HG03571 (cell line): Measurements from ENCODE around the gene FRMD4B.
"Not testable (repeated sequence)": the region's sequence is repeated elsewhere in the genome, so short reads cannot be mapped to it uniquely, and the experiment has no call there.

ENCODE experiments used
- ATAC-seq: cut with Tn5 transposase; IDR thresholded peaks from one replicate; pipeline ENCODE4 v1.9.1; 2021; ENCODE audit not compliant: unreplicated experiment

The FRMD4B gene

DNA sequence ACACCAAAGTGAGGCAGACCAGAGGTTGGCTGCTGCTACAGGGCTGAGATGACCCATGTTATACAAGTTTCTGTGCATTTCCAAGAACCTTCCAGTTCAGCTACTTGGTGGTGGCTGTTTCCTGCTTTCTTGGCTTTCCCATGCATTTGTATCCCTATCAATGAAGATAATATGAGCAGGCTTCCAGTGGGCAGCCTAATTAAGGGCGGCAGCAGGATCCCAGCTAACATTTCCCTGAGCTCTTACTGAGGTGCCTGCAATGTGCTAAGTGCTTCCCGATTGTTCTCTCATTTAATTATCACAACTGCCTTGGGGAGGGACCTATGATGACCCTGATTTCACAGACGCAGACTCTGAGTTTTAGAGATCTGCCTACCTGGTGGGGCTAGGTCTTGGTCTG, 95.5 kb downstream of the FRMD4B start:
- ATAC-seq = no peak

DNA sequence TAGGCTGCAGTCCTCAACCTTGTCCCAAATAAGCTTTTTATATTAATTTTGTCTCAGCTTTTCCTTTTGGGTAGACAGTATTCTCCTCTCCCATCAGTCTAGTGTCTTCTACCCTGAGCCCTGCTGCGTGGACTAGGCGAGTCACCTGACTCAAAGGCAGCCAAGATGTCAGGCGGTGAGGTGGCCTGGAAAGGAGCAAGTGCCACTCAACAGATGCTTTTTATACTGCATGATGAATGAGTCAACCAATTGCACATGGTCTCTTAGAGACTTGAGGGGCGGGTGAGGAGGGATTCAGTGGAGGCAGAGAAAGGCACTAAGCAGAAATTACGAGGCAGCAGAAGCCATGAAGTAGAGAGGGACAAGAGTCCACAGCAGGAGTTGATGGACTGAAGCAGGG, 95.9 kb downstream of the FRMD4B start:
- ATAC-seq = no peak

- no peak for ATAC-seq
Measured at GRCh38 chr3:69288161-69288895, 97.6 kb downstream of the FRMD4B start.

GRCh38 chr3:69283913-69284611, 101.8 kb downstream of the FRMD4B start:
- ATAC-seq = no peak

GRCh38 chr3:69283496-69283895, 102.4 kb downstream of the FRMD4B start:
- ATAC-seq = no peak

- ATAC-seq = no peak
Measured at GRCh38 chr3:69282181-69282580, 103.7 kb downstream of the FRMD4B start.

- not testable (repeated sequence) for ATAC-seq
Measured at GRCh38 chr3:69277403-69277802, 108.5 kb downstream of the FRMD4B start.

GRCh38 chr3:69276884-69277283, 109.0 kb downstream of the FRMD4B start:
- no peak for ATAC-seq

- ATAC-seq = not testable (repeated sequence)
Measured at GRCh38 chr3:69276191-69276590, 109.7 kb downstream of the FRMD4B start.

DNA sequence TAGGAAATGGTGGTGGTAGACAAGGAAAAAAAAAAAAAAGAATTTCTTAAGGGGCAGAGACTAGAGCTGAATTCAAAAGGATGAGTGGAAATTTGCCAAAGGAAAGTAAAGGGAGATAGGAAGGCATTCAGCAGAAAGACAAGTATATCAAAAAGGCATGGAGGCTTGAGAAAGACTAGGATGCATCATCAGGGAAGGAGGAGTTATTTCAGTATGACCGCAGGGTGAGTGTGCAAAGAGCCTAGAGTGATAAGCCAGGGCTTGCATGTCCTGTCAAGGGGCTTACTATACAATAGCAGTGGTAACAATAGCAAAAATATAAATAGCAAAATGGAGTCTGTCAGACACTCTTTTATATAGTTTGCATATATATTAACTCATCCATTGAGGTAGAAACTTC, 112.0 kb downstream of the FRMD4B start:
- no peak for ATAC-seq

DNA sequence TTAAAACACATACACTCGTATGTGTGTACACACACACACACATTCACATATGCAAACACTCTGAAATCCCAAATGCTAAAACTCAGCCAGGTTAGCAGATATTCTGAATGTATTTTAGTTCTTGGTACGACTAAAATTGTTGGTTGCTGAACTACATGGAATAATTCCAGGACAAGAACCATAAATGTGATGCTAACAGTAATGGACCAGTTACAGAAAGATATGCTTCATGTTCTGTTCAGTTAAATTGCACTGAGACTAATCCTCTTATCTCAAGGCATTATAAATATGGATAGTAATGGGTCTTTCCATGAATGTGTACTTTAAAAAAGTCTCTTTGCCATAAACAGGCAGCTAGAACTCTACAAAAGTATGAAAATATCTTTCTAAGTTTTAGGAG, 113.3 kb downstream of the FRMD4B start:
- no peak for ATAC-seq

GRCh38 chr3:69271098-69271497, 114.8 kb downstream of the FRMD4B start:
- no peak for ATAC-seq

DNA sequence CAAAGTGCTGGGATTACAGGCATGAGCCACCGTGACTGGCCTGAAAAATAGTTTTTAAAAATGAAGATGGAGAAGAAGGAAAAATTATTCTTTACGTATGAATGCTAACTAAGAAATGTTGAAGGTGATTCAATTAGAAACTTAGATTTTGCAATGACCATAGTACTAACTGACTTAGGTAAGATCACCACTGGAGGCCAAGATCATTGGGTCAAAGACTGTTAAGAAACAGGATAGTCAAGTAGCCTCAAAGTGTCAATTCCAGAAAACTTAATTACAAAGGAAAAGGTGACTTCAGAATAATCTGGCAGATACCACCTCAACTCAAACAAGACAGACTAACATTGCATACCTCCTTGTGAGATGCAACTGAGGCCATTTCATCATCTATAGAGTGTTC, 119.3 kb downstream of the FRMD4B start:
- ATAC-seq = no peak

GRCh38 chr3:69266071-69266470, 119.8 kb downstream of the FRMD4B start:
- ATAC-seq = not testable (repeated sequence)

- ATAC-seq = not testable (repeated sequence)
Measured at GRCh38 chr3:69260843-69261405, 125.0 kb downstream of the FRMD4B start.

GRCh38 chr3:69260216-69260787, 125.6 kb downstream of the FRMD4B start:
- ATAC-seq = no peak

- no peak for ATAC-seq
Measured at GRCh38 chr3:69259125-69259524, 126.8 kb downstream of the FRMD4B start.

GRCh38 chr3:69255928-69256327, 130.0 kb downstream of the FRMD4B start:
- no peak for ATAC-seq

- ATAC-seq = no peak
Measured at GRCh38 chr3:69254351-69254750, 131.5 kb downstream of the FRMD4B start.

DNA sequence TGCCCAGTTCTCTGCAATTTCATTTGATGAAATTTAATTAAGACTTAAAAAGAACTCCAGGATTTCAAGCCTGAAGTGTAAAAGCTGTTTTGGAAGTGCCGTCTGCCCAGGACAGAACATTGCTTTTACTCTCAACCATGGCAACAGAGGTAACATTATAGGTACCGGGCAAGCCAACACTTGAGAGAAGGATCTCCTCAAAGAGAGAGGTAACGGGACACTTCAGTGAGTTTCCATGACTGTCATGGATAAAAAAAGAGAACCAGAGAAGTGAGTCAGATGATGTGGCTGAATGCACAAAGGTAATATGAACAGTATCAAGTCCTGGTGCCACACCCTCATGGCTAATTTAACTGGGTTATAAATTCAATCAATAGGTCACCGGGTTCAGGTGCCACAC, 133.3 kb downstream of the FRMD4B start:
- ATAC-seq = no peak

GRCh38 chr3:69252141-69252540, 133.7 kb downstream of the FRMD4B start:
- no peak for ATAC-seq
